Measurements from ENCODE around the gene MTA3. TPM values are rescaled to one million over a fixed set of nuclear protein-coding genes. Genes with fewer than 3 reads are reported as not detected.

Gene MTA3
- total and polyA plus RNA-seq, 9 of the 15 experiments (the other 6 are each of a cell fraction or from before 2014, with no cell fraction given) = 12.4 to 39.6 (median 23.5) TPM

- POLR2A ChIA-PET = interaction anchor here (0.7 to 1.3 kb wide), 2 partner anchors 10 to 11 kb away, joined by 3 to 4 read pairs; no protein-coding TSS in a partner anchor
- FAIRE-seq (no peak), ATAC-seq (peak; percentile 31; the same call in 2 of the 3 replicates), DNase-seq (ENCODE audit: extremely low read depth in 1 of 4, low spot score in 3 of 4) (peak in 2 of 4 experiments; percentile 4 to 8)
- intact Hi-C loops (cut with micrococcal nuclease) = no loop called here
- Histone ChIP-seq H3K9ac (ENCODE audit: insufficient read depth in 1 of 2, low read depth in 2 of 2, low read length in 2 of 2) (no peak overlapping the region), H3K79me2 (ENCODE audit: control insufficient read depth, insufficient read depth, low read length) (no peaks in the 10 kb centered on the region), H3K4me3 (no peak overlapping the region), H3K9me1 (ENCODE audit: control insufficient read depth, insufficient read depth, low read length) (no peaks in the 10 kb centered on the region), H3K4me1 (replicated peaks in 1 of 2; ENCODE audit: control insufficient read depth in 2 of 2, insufficient read depth in 2 of 2, low read length in 2 of 2) (peaks cover 0 to 9% of the 10 kb centered on the region in 2 experiments; a peak in 2 of 5 replicates), H3K36me3 (ENCODE audit: control insufficient read depth, insufficient read depth, low read length) (no peaks in the 10 kb centered on the region), H3K9me3 (replicated peaks; ENCODE audit: control insufficient read depth, insufficient read depth, low read depth, low read length) (no peaks in the 10 kb centered on the region), H3K27ac (ENCODE audit: extremely low read depth, low read depth, low read length) (no peak overlapping the region), H2AFZ (ENCODE audit: low read depth, low read length) (no peak overlapping the region), H4K20me1 (replicated peaks; ENCODE audit: control insufficient read depth, insufficient read depth, low read length) (peaks cover 8% of the 10 kb centered on the region), H3K4me2 (ENCODE audit: insufficient read depth, low read length) (no peak overlapping the region), H3K27me3 (ENCODE audit: control insufficient read depth in 2 of 2, insufficient read depth in 2 of 2, low read length in 2 of 2) (peaks cover 11 to 54% of the 10 kb centered on the region in 2 experiments)
- CTCF ChIA-PET (ENCODE audit: low intra/inter-chr PET ratio) = no interaction called here
- 8% methylated on average over 20 of the region's 24 CpGs for WGBS (ENCODE audit: insufficient coverage, low coverage, missing lambda C conversion rate)
- in situ Hi-C loops (cut with MboI) = no loop called here
- no TSS peak for BruUV-seq (replicated peaks)
- TF ChIP-seq SMAD1 (IDR thresholded peaks at IDR 0.05; ENCODE audit: low read depth, low read length, partially characterized antibody) (no peak), CTBP1 (IDR thresholded peaks at IDR 0.05; ENCODE audit: borderline replicate concordance) (peak; percentile 46; the same call in 1 of the 2 replicates), BHLHE40 (IDR thresholded peaks at IDR 0.05; ENCODE audit: low read length) (peak; percentile 93)
Observed at GRCh38 chr2:42752816-42753813, 184.7 kb downstream of the MTA3 start.

Measured in K562 (cell line).